IMR-90 (cell line): ENCODE measurements around the gene OPA3. TPM values are rescaled to one million over a fixed set of nuclear protein-coding genes. Genes with fewer than 3 reads are reported as not detected.
A peak's percentile ranks its signal among the peaks of the same experiment; 100 is the strongest.

Source experiments
- ATAC-seq: fragments of 200-7000 bp; cut with Tn5 transposase; 2 replicates; pipeline ENCODE4 v1.9.1; 2020; ENCODE audit warnings: low read depth, mild to moderate bottlenecking, moderate library complexity
- BruUV-seq: library from RNA; stranded (reverse); fragments of 400-500 nt; replicated peaks from 2 replicates; lab custom pipeline; 2021; lab: Mats Ljungman, UMichigan
- CTCF ChIA-PET: fragments of 300-600 bp; formaldehyde crosslinking; extraction: SDS; loops from one replicate; lab custom pipeline; 2021; ENCODE audit warnings: antibody characterized with exemption; lab: Yijun Ruan, JAX
- POLR2A ChIA-PET: fragments of 300-600 bp; sonication (Branson Sonifier 250); formaldehyde crosslinking; loops from one replicate; lab custom pipeline; 2022; ENCODE audit warnings: antibody characterized with exemption; ENCODE audit not compliant: unreplicated experiment; lab: Charles Lee
- DNase-seq: peaks from one replicate; pipeline ENCODE4 v3.0.0; 2013
- H2AFZ ChIP-seq: replicated peaks from 2 replicates; pipeline ENCODE3; 2013; ENCODE audit warnings: low read length, mild to moderate bottlenecking; ENCODE audit not compliant: poor library complexity
- H2AK5ac ChIP-seq: 2 replicates; pipeline ENCODE4 v1.6.1; 2013; ENCODE audit warnings: low read depth, low read length, inconsistent platforms
- H2AK9ac ChIP-seq: replicated peaks from 2 replicates; pipeline ENCODE3; 2013; ENCODE audit warnings: mild to moderate bottlenecking, low read depth, low read length, moderate library complexity; ENCODE audit not compliant: poor library complexity
- H2BK120ac ChIP-seq: 2 replicates; pipeline ENCODE4 v1.6.1; 2013; ENCODE audit warnings: low read depth, low read length, inconsistent platforms
- H2BK15ac ChIP-seq: 3 replicates; pipeline ENCODE4 v1.6.1; 2013; ENCODE audit warnings: low read depth, low read length, inconsistent platforms
- H2BK20ac ChIP-seq: 2 replicates; pipeline ENCODE4 v1.6.1; 2013; ENCODE audit warnings: low read depth, mild to moderate bottlenecking, inconsistent platforms, low read length, moderate library complexity
- H2BK5ac ChIP-seq: 2 replicates; pipeline ENCODE4 v1.6.1; 2013; ENCODE audit warnings: mild to moderate bottlenecking, low read depth, low read length, inconsistent platforms; ENCODE audit not compliant: poor library complexity, severe bottlenecking
- H3K14ac ChIP-seq: replicated peaks from 2 replicates; pipeline ENCODE4 v1.6.1; 2013; ENCODE audit warnings: low read depth, low read length, inconsistent platforms
- H3K18ac ChIP-seq: 2 replicates; pipeline ENCODE4 v1.6.1; 2013; ENCODE audit warnings: low read depth, low read length, control low read depth
- H3K23ac ChIP-seq: 2 replicates; pipeline ENCODE4 v1.6.1; 2013; ENCODE audit warnings: low read depth, low read length, inconsistent platforms
- H3K27ac ChIP-seq: 2 replicates; pipeline ENCODE4 v1.5.1; 2013; ENCODE audit warnings: mild to moderate bottlenecking, control low read depth, low read length; ENCODE audit not compliant: insufficient read depth
- H3K27me3 ChIP-seq: 2 replicates; pipeline ENCODE4 v1.6.1; 2013; ENCODE audit warnings: low read length; ENCODE audit not compliant: control insufficient read depth, insufficient read depth
- H3K36me3 ChIP-seq: 2 replicates; pipeline ENCODE4 v1.6.1; 2013; ENCODE audit warnings: low read length, mixed read lengths; ENCODE audit not compliant: control insufficient read depth, insufficient read depth
- H3K4ac ChIP-seq: 2 replicates; pipeline ENCODE4 v1.6.1; 2013; ENCODE audit warnings: low read depth, low read length, inconsistent platforms
- H3K4me1 ChIP-seq: 2 replicates; pipeline ENCODE4 v1.6.1; 2013; ENCODE audit warnings: low read length, mixed read lengths; ENCODE audit not compliant: control insufficient read depth, insufficient read depth
- H3K4me2 ChIP-seq: 2 replicates; pipeline ENCODE4 v1.6.1; 2013; ENCODE audit warnings: low read depth, mild to moderate bottlenecking, control low read depth, low read length, moderate library complexity
- H3K4me3 ChIP-seq: 2 replicates; pipeline ENCODE4 v1.5.1; 2013; ENCODE audit warnings: low read depth, mild to moderate bottlenecking, control low read depth, low read length, moderate library complexity; ENCODE audit not compliant: insufficient read depth
- H3K56ac ChIP-seq: 2 replicates; pipeline ENCODE4 v1.6.1; 2013; ENCODE audit warnings: low read length, inconsistent platforms; ENCODE audit not compliant: insufficient read depth; ENCODE audit errors: extremely low read depth
- H3K79me1 ChIP-seq, 2 experiments: 2 replicates each; pipeline ENCODE4 v1.6.1; 2013; ENCODE audit warnings: low read length in 2 of 2, inconsistent platforms in 1 of 2, low read depth in 1 of 2
- H3K9ac ChIP-seq: 2 replicates; pipeline ENCODE4 v1.6.1; 2013; ENCODE audit warnings: low read depth, low read length, control low read depth
- H3K9me1 ChIP-seq: 2 replicates; pipeline ENCODE4 v1.6.1; 2013; ENCODE audit warnings: low read length, inconsistent platforms; ENCODE audit not compliant: insufficient read depth
- H3K9me3 ChIP-seq: 2 replicates; pipeline ENCODE4 v1.6.1; 2013; ENCODE audit warnings: low read length; ENCODE audit not compliant: control insufficient read depth, insufficient read depth
- H4K20me1 ChIP-seq: 2 replicates; pipeline ENCODE4 v1.6.1; 2013; ENCODE audit warnings: low read length, inconsistent platforms; ENCODE audit not compliant: insufficient read depth
- H4K5ac ChIP-seq: 2 replicates; pipeline ENCODE4 v1.6.1; 2013; ENCODE audit warnings: mild to moderate bottlenecking, low read depth, low read length, control low read depth
- H4K8ac ChIP-seq, 2 experiments: 2 replicates each; pipeline ENCODE4 v1.6.1; 2013; ENCODE audit warnings: low read depth in 2 of 2, low read length in 2 of 2, control low read depth in 1 of 2, inconsistent platforms in 1 of 2
- H4K91ac ChIP-seq: 2 replicates; pipeline ENCODE4 v1.6.1; 2013; ENCODE audit warnings: low read depth, low read length, inconsistent platforms; ENCODE audit not compliant: insufficient read depth
- BHLHE40 ChIP-seq: fragments of 150-350 bp; IDR thresholded peaks from 2 replicates; pipeline ENCODE4 v1.6.1; 2016; ENCODE audit warnings: mild to moderate bottlenecking, low read depth, low read length
- CEBPB ChIP-seq: IDR thresholded peaks from 2 replicates; pipeline ENCODE4 v1.6.1; 2012; ENCODE audit warnings: low read depth, low read length, improper control_type of control experiment
- MAFK ChIP-seq: IDR thresholded peaks from 2 replicates; pipeline ENCODE4 v1.6.1; 2012; ENCODE audit warnings: low read depth, low read length, improper control_type of control experiment
- NFE2L2 ChIP-seq: fragments of 150-350 bp; IDR thresholded peaks from 2 replicates; pipeline ENCODE4 v1.6.1; 2016; ENCODE audit warnings: low read depth, mild to moderate bottlenecking, low read length
- POLR2A ChIP-seq: IDR thresholded peaks from 2 replicates; pipeline ENCODE4 v1.6.1; 2012; ENCODE audit warnings: mild to moderate bottlenecking, low read depth, low read length
- RFX5 ChIP-seq: IDR thresholded peaks from 2 replicates; pipeline ENCODE4 v1.8.0; 2012; ENCODE audit warnings: low read depth, mild to moderate bottlenecking, low read length, moderate library complexity
- WGBS, 2 experiments: methylation state at CpG; one replicate each; pipeline versions ENCODE4 v1.1.5 to v1.1.7; 2013; ENCODE audit warnings: missing lambda C conversion rate in 2 of 2; ENCODE audit not compliant: insufficient read length in 1 of 2; ENCODE audit errors: extremely low coverage in 2 of 2; 5-methylcytosine and 5-hydroxymethylcytosine counted together
- dilution Hi-C: fragments of 300-500 bp; cut with HindIII; formaldehyde crosslinking; loops from one replicate; pipeline ENCODE4 v1.14.3; 2018; ENCODE audit warnings: low sequenced_read_pairs; ENCODE audit not compliant: unreplicated experiment
- in situ Hi-C: fragments of 300-500 bp; cut with MboI; formaldehyde crosslinking; loops from 3 replicates; pipeline ENCODE4 v1.14.3; 2019; ENCODE audit warnings: low sequenced_read_pairs, inconsistent platforms, mixed read lengths
- intact Hi-C: fragments of 100-400 bp; cut with micrococcal nuclease; formaldehyde crosslinking; loops from 2 replicates; pipeline ENCODE4 v1.10.0; 2022
- polyA plus RNA-seq, 3 experiments: library from polyadenylated mRNA; depleted of rRNA; stranded (reverse); fragments of >200 nt; gene quantifications; 2 replicates each; pipeline ENCODE4 v1.2.3, GENCODE V29; 2012; ENCODE audit warnings: low replicate concordance in 1 of 3
- total RNA-seq: library from RNA; depleted of rRNA; stranded (reverse); fragments of >200 nt; gene quantifications from 2 replicates; pipeline ENCODE4 v1.2.3, GENCODE V29; 2012

The OPA3 gene
- total and polyA plus RNA-seq, 2 of the 4 experiments (the other 2 are of a cell fraction), result 5.2 to 9.6 TPM

- CTCF ChIA-PET, result no interaction called here
- in situ Hi-C loops (no loop called here), intact Hi-C loops (no loop called here)
Observed at GRCh38 chr19:45575216-45575615, 9.4 kb downstream of the OPA3 start.

More at GRCh38 chr19:45575216-45575615, 9.4 kb downstream of the OPA3 start:
- dilution Hi-C loops, result no loop called here
- H2BK5ac ChIP-seq, result no peak overlapping the region
- DNase-seq, result no peak
- no peak overlapping the region for H2AK9ac ChIP-seq
- H3K18ac ChIP-seq, result no peak overlapping the region
- no peak overlapping the region; the same call in 1 of the 2 replicates for H2BK120ac ChIP-seq
- no peak overlapping the region for H4K91ac ChIP-seq
- H4K8ac ChIP-seq, result no peak overlapping the region
- H2BK15ac ChIP-seq, result 0 out of 3 replicates have a peak overlapping the region, but pooled peaks have one; percentile 69
- peaks cover 11% of the 10 kb centered on the region for H4K20me1 ChIP-seq
- TF ChIP-seq RFX5 (no peak), MAFK (no peak), CEBPB (no peak), NFE2L2 (no peak), POLR2A (no peak), BHLHE40 (no peak)
- H3K9me3 ChIP-seq, result no peaks in the 10 kb centered on the region
- H3K14ac ChIP-seq, result peak overlapping the region; percentile 56
- no peaks in the 10 kb centered on the region for H3K27me3 ChIP-seq
- H3K9ac ChIP-seq, result no peak overlapping the region
- no peak overlapping the region for H3K4me2 ChIP-seq
- no peak for ATAC-seq
- H3K4me3 ChIP-seq, result no peak overlapping the region
- H3K4ac ChIP-seq, result peak overlapping the region; percentile 42; the same call in 1 of the 2 replicates
- no peak overlapping the region for H2BK20ac ChIP-seq
- POLR2A ChIA-PET, result no interaction called here
- no CpG with 5 or more reads among the region's 5 CpGs for WGBS, 2 experiments
- H3K79me1 ChIP-seq, result peaks cover 33 to 66% of the 10 kb centered on the region in 2 experiments
- peaks cover 17% of the 10 kb centered on the region for H3K4me1 ChIP-seq
- peak overlapping the region; percentile 41; the same call in 1 of the 2 replicates for H4K5ac ChIP-seq
- H3K36me3 ChIP-seq, result no peaks in the 10 kb centered on the region
- H3K9me1 ChIP-seq, result peaks cover 11% of the 10 kb centered on the region
- no peak overlapping the region for H3K56ac ChIP-seq
- no peak overlapping the region for H3K23ac ChIP-seq
- H3K27ac ChIP-seq, result no peak overlapping the region
- no TSS peak for BruUV-seq
- peak overlapping the region; percentile 70; the same call in 1 of the 2 replicates for H2AK5ac ChIP-seq
- no peak overlapping the region for H2AFZ ChIP-seq
